ENCODE data around the gene ZC3H7A.
"Not testable (repeated sequence)": the region's sequence is repeated elsewhere in the genome, so short reads cannot be mapped to it uniquely, and the experiment has no call there.

ZC3H7A gene

DNA sequence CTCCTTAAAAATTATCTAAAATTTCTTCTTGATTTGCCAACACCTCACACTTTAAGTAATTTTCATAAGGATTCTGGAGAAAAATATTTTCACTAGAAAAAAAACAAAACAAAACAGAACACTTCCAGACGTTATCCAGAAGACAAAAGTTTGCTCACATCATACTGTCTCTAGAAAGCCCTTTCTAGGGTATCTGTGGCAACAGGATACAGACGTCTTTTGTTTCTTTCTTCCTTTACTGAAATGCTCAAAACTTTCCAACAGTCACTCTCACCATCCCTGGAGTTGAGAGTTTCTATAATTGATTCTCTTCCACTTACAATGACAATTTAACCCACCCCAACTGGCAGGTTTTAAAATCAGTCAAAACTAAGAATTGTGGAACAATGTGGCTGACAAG, 2.6 kb downstream of the ZC3H7A start:
- no peaks in the 10 kb centered on the region for H3K27me3 ChIP-seq (ENCODE audit: insufficient read depth, insufficient read length)
- no peak overlapping the region for H3K9ac ChIP-seq (ENCODE audit: insufficient read length, low read depth)
- H3K4me1 ChIP-seq (ENCODE audit: insufficient read depth, insufficient read length): no peaks in the 10 kb centered on the region
- no peak for TF ChIP-seq SUZ12 (IDR thresholded peaks at IDR 0.05; ENCODE audit: extremely low read depth, insufficient read depth, insufficient read length)
- TF ChIP-seq ZNF274 (IDR thresholded peaks at IDR 0.05; ENCODE audit: low read depth, low read length): no peak
- TF ChIP-seq YY1 (IDR thresholded peaks at IDR 0.05; ENCODE audit: insufficient read depth, insufficient read length): no peak
- H3K9me3 ChIP-seq (ENCODE audit: insufficient read depth, low read length): no peaks in the 10 kb centered on the region
- no peak overlapping the region for H3K4me3 ChIP-seq (ENCODE audit: insufficient read length, low read depth)
- no peak for DNase-seq (ENCODE audit: low read depth, low spot score)
- peaks cover 45% of the 10 kb centered on the region for H3K36me3 ChIP-seq (ENCODE audit: insufficient read depth, insufficient read length, low read length)

DNA sequence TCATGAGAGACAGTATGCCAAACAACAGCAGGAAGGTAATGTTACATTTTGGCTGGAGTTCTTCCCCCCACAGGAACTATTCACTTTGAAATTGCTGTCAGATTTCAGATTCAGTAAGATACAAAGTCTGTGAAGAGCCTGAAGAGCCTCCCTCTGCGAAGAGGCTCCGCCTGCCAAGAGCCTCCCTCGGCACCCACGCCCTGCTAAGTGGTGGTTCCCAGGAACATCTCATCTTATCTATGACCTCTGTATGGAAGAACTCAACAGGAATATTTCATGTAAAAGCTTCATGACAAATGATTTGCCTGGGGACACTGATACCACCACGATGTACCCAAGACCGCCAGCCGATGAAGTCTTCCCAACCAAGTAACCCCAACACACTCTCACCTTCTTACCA, 3.2 kb downstream of the ZC3H7A start:
- Histone ChIP-seq H3K36me3 (ENCODE audit: insufficient read depth, insufficient read length, low read length) (peaks cover 47% of the 10 kb centered on the region), H3K4me1 (ENCODE audit: insufficient read depth, insufficient read length) (peaks cover 1% of the 10 kb centered on the region), H3K4me3 (ENCODE audit: insufficient read length, low read depth) (no peak overlapping the region), H3K9me3 (ENCODE audit: insufficient read depth, low read length) (no peaks in the 10 kb centered on the region), H3K27me3 (ENCODE audit: insufficient read depth, insufficient read length) (no peaks in the 10 kb centered on the region), H3K9ac (ENCODE audit: insufficient read length, low read depth) (no peak overlapping the region)
- no peak for DNase-seq (ENCODE audit: low read depth, low spot score)
- TF ChIP-seq SUZ12 (IDR thresholded peaks at IDR 0.05; ENCODE audit: extremely low read depth, insufficient read depth, insufficient read length) (no peak), YY1 (IDR thresholded peaks at IDR 0.05; ENCODE audit: insufficient read depth, insufficient read length) (no peak), ZNF274 (IDR thresholded peaks at IDR 0.05; ENCODE audit: low read depth, low read length) (no peak)

DNA sequence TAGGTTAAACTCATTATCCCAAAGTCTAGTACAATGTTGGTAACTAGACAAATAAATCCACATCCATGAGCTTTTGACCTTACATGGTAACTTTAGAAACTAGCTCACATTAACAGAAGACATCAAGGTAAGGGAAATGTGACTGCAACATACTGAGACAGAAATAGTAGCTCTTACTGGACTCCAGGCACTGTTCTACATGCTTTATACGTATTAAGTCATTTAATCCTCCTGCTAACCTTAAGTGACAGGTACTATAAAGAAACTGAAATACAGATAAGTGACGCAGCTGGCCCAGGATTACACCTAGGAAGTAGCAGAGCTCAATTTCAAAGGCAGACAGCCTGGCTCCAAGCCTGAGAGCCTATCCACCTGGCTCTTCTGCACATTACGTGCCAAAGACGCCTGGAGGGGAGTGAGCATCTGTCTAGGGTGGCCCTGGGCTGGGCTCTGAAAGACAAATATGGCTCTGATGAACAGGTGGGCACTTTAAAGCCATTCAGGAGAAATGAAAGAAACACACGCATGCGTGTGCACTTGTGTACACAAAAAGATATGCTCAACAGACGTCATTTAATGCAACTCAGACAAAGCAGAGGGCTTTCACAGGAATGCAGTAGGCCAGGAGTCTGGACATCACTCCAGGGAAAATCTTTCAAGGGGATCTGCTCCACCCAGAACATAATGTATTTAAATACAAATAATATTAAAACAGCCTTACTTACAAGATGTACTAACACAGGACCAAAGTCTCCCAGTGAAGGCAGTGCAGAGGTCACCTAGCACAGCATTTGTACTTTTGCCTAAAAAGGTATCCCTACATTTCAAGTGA, 4.4 kb downstream of the ZC3H7A start:
- peaks cover 5% of the 10 kb centered on the region for H3K4me1 ChIP-seq (ENCODE audit: insufficient read depth, insufficient read length)
- DNase-seq (ENCODE audit: low read depth, low spot score): no peak
- TF ChIP-seq YY1 (IDR thresholded peaks at IDR 0.05; ENCODE audit: insufficient read depth, insufficient read length) (no peak), ZNF274 (IDR thresholded peaks at IDR 0.05; ENCODE audit: low read depth, low read length) (no peak)
- no peak overlapping the region for H3K9ac ChIP-seq (ENCODE audit: insufficient read length, low read depth)
- H3K27me3 ChIP-seq (ENCODE audit: insufficient read depth, insufficient read length): no peaks in the 10 kb centered on the region
- peaks cover 47% of the 10 kb centered on the region for H3K36me3 ChIP-seq (ENCODE audit: insufficient read depth, insufficient read length, low read length)
- H3K9me3 ChIP-seq (ENCODE audit: insufficient read depth, low read length): no peaks in the 10 kb centered on the region
- H3K4me3 ChIP-seq (ENCODE audit: insufficient read length, low read depth): no peak overlapping the region

GRCh38 chr16:11791144-11791828, 5.8 kb downstream of the ZC3H7A start:
- Histone ChIP-seq H3K9me3 (ENCODE audit: insufficient read depth, low read length) (no peaks in the 10 kb centered on the region), H3K27me3 (ENCODE audit: insufficient read depth, insufficient read length) (no peaks in the 10 kb centered on the region), H3K36me3 (ENCODE audit: insufficient read depth, insufficient read length, low read length) (peaks cover 47% of the 10 kb centered on the region), H3K9ac (ENCODE audit: insufficient read length, low read depth) (no peak overlapping the region), H3K4me1 (ENCODE audit: insufficient read depth, insufficient read length) (peaks cover 5% of the 10 kb centered on the region), H3K4me3 (ENCODE audit: insufficient read length, low read depth) (no peak overlapping the region)
- DNase-seq (ENCODE audit: low read depth, low spot score): no peak
- no peak for TF ChIP-seq ZNF274 (IDR thresholded peaks at IDR 0.05; ENCODE audit: low read depth, low read length)
- no peak for TF ChIP-seq SUZ12 (IDR thresholded peaks at IDR 0.05; ENCODE audit: extremely low read depth, insufficient read depth, insufficient read length)
- no peak for TF ChIP-seq YY1 (IDR thresholded peaks at IDR 0.05; ENCODE audit: insufficient read depth, insufficient read length)

- Histone ChIP-seq H3K36me3 (ENCODE audit: insufficient read depth, insufficient read length, low read length) (peaks cover 28% of the 10 kb centered on the region), H3K4me1 (ENCODE audit: insufficient read depth, insufficient read length) (peaks cover 5% of the 10 kb centered on the region), H3K27me3 (ENCODE audit: insufficient read depth, insufficient read length) (no peaks in the 10 kb centered on the region), H3K9me3 (ENCODE audit: insufficient read depth, low read length) (no peaks in the 10 kb centered on the region), H3K4me3 (ENCODE audit: insufficient read length, low read depth) (no peak overlapping the region), H3K9ac (ENCODE audit: insufficient read length, low read depth) (no peak overlapping the region)
- DNase-seq (ENCODE audit: low read depth, low spot score): no peak
- TF ChIP-seq ZNF274 (IDR thresholded peaks at IDR 0.05; ENCODE audit: low read depth, low read length) (no peak), SUZ12 (IDR thresholded peaks at IDR 0.05; ENCODE audit: extremely low read depth, insufficient read depth, insufficient read length) (no peak), YY1 (IDR thresholded peaks at IDR 0.05; ENCODE audit: insufficient read depth, insufficient read length) (no peak)
Measured at GRCh38 chr16:11788914-11789313, 8.1 kb downstream of the ZC3H7A start.

DNA sequence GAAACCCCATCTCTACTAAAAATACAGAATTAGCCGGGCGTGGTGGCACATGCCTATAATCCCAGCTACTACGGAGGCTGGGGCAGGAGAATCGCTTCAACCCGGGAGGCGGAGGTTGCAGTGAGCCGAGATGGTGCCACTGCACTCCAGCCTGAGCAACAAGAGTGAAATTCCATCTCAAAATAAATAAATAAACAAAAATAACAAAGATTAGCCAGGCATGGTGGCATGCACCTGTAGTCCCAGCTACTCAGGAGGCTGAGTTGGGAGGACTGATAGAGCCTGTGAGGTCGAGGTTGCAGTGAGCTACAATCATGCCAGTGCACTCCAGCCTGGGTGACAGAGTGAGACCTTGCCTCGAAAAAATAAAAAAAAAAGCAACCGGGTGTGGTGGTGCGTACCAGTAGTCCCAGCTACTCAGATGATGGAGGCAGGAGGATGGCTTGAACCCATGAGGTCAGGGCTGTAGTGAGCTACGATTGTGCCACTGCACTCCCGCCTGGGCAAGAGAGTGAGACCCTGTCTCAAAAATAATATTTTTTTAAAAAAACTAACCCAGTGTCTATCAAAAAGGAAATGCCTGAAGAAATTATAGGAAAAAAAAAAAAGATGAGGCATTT, 12.0 kb downstream of the ZC3H7A start:
- peaks cover 28% of the 10 kb centered on the region for H3K36me3 ChIP-seq (ENCODE audit: insufficient read depth, insufficient read length, low read length)
- not testable (repeated sequence) for DNase-seq (ENCODE audit: low read depth, low spot score); H3K4me1 ChIP-seq (ENCODE audit: insufficient read depth, insufficient read length); H3K4me3 ChIP-seq (ENCODE audit: insufficient read length, low read depth); H3K27me3 ChIP-seq (ENCODE audit: insufficient read depth, insufficient read length); H3K9me3 ChIP-seq (ENCODE audit: insufficient read depth, low read length); H3K9ac ChIP-seq (ENCODE audit: insufficient read length, low read depth)

- peaks cover 27% of the 10 kb centered on the region for H3K36me3 ChIP-seq (ENCODE audit: insufficient read depth, insufficient read length, low read length)
- not testable (repeated sequence) for H3K9me3 ChIP-seq (ENCODE audit: insufficient read depth, low read length); H3K27me3 ChIP-seq (ENCODE audit: insufficient read depth, insufficient read length); H3K9ac ChIP-seq (ENCODE audit: insufficient read length, low read depth); H3K4me3 ChIP-seq (ENCODE audit: insufficient read length, low read depth); H3K4me1 ChIP-seq (ENCODE audit: insufficient read depth, insufficient read length); DNase-seq (ENCODE audit: low read depth, low spot score)
Measured at GRCh38 chr16:11784381-11784780, 12.7 kb downstream of the ZC3H7A start.

Measured in NT2/D1 (cell line).